Kidney (tissue), 14 donors: ENCODE results near the gene KIAA1328. TPM values are rescaled to one million over a fixed set of nuclear protein-coding genes. Genes with fewer than 3 reads are reported as not detected.
"Not testable (repeated sequence)": the region's sequence is repeated elsewhere in the genome, so short reads cannot be mapped to it uniquely, and the experiment has no call there.

Experiments used
- DNase-seq, 5 donors: peaks; one replicate each; pipeline ENCODE4 v3.0.0-alpha.2; 2013 to 2020
- FAIRE-seq: peaks from 2 replicates; lab custom pipeline; 2012; peaks lifted over from hg19 to GRCh38; lab: Jason Lieb, UNC
- H3K27ac ChIP-seq, 2 donors: one replicate each; pipeline ENCODE4 v1.7.0; 2013; ENCODE audit warnings: low read depth in 2 of 2, low read length in 2 of 2, inconsistent platforms in 1 of 2
- H3K27me3 ChIP-seq: one replicate; pipeline ENCODE4 v1.7.1; 2013; ENCODE audit warnings: low read length, inconsistent platforms; ENCODE audit not compliant: control insufficient read depth, insufficient read depth
- H3K36me3 ChIP-seq, 3 donors: one replicate each; pipeline versions ENCODE4 v1.7.0 to v1.7.1; 2013; ENCODE audit warnings: low read length in 3 of 3, control low read depth in 1 of 3, inconsistent platforms in 1 of 3; ENCODE audit not compliant: insufficient read depth in 3 of 3, control insufficient read depth in 2 of 3
- H3K4me1 ChIP-seq, 3 donors: one replicate each; pipeline versions ENCODE4 v1.7.0 to v1.7.1; 2013; ENCODE audit warnings: low read length in 3 of 3, inconsistent platforms in 1 of 3, low read depth in 1 of 3; ENCODE audit not compliant: control insufficient read depth in 2 of 3, insufficient read depth in 2 of 3
- H3K4me3 ChIP-seq, 3 donors: one replicate each; pipeline versions ENCODE4 v1.7.0 to v1.8.1; 2013; ENCODE audit warnings: low read length in 3 of 3, control low read depth in 1 of 3, inconsistent platforms in 1 of 3
- H3K9ac ChIP-seq, 3 donors: one replicate each; pipeline versions ENCODE4 v1.7.0 to v1.7.1; 2013; ENCODE audit warnings: low read length in 3 of 3, control low read depth in 1 of 3, inconsistent platforms in 1 of 3
- H3K9me3 ChIP-seq, 3 donors: one replicate each; pipeline versions ENCODE4 v1.7.0 to v1.7.1; 2013; ENCODE audit warnings: low read length in 3 of 3, control low read depth in 1 of 3, inconsistent platforms in 1 of 3; ENCODE audit not compliant: control insufficient read depth in 2 of 3, insufficient read depth in 1 of 3
- intact Hi-C: fragments of 100-400 bp; cut with DNase I; formaldehyde crosslinking; loops from one replicate; pipeline ENCODE4 v1.11.1; 2022
- polyA plus RNA-seq: library from polyadenylated mRNA; stranded (reverse); fragments of 350-450 nt; fragmentation: Illumina TruSeq; extraction: RNeasy Lipid Tissue Mini Kit (QIAGEN cat#74804); gene quantifications from one replicate; pipeline ENCODE4 v1.2.3, GENCODE V29; 2014; ENCODE audit warnings: low read depth, low replicate concordance; ENCODE audit not compliant: insufficient read depth
- total RNA-seq: library from RNA; stranded (reverse); fragmentation: NEBNext Ultra II Directional; extraction: Animal tissue kit (Norgen Biotek cat#: 25700); gene quantifications from one replicate; pipeline ENCODE4 v1.2.1, GENCODE V29; 2021
- TF ChIP-seq, protein P1 (sequence below): IDR thresholded peaks from 3 replicates; pipeline ENCODE4 v1.5.1; 2012; ENCODE audit warnings: mild to moderate bottlenecking, moderate library complexity, borderline replicate concordance; ENCODE audit not compliant: insufficient read depth; ENCODE audit errors: extremely low read depth
- donor health status: control.
- donor health status: control.
- donor health status: control.
- donor health status: control.
- donor health status: control.
- donor health status: DM: yes; HTN: yes; CAD: no.
- donor health status: Normal renal cell carcinoma (clear cell type).

The KIAA1328 gene
- total and polyA plus RNA-seq, 2 donors from 2014 or later, result 2.7 to 11.6 TPM

DNA sequence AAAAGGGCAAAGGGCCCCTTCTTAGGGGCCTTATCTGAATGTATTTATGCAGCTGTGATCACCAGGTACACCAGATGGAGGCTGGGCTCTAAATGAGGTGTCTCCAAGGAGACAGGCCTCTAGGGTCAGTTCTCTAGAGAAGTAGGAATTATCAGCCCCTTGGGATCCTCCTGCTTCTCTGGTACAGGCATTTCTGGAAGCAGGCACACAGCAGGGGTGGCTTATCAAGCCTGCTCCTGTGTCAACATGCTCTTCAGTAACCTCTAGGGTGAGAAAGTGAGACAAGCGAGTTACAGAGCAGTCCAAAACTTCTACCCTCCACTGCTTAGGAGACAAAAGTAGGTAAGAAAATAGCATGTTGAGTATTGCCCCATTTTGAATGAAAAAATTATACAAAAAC lies 13.9 kb upstream of the KIAA1328 start:
- no peaks in the 10 kb centered on the region for H3K4me1 ChIP-seq
- intact Hi-C loops, result no loop called here
- no peak for FAIRE-seq

DNA sequence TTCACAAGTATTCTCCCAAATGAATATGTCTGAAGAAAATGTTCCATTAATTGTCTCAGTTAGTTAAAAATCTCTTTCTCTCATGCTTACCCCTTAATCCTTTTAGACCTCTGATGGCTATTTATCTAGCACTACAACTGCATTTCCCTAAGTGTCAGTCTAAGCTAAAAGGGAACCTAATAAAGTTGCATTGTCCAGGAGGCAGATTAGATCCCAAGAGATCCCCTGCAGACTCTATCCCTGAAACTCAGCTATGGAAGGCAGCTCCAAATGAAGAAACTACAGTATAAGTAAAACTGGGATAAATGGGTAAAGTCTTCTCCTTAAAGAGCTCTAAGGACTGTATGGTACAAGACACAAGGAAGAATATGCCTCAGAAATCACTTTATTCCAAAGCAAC lies 12.8 kb upstream of the KIAA1328 start:
- H3K9ac ChIP-seq, H3K27ac ChIP-seq, H3K9me3 ChIP-seq, H3K4me3 ChIP-seq, H3K4me1 ChIP-seq, FAIRE-seq, DNase-seq, intact Hi-C loops, H3K27me3 ChIP-seq: not testable (repeated sequence)
- H3K36me3 ChIP-seq, result peaks cover 0 to 13% (median 2%) of the 10 kb centered on the region in 3 donors

More for the DNA sequence above, 13.9 kb upstream of the KIAA1328 start:
- Histone ChIP-seq H3K36me3 (peaks cover 0 to 13% (median 2%) of the 10 kb centered on the region in 3 donors), H3K4me3 (no peak overlapping the region), H3K9ac (no peak overlapping the region), H3K27me3 (no peaks in the 10 kb centered on the region), H3K9me3 (no peaks in the 10 kb centered on the region), H3K27ac (no peak overlapping the region)
- DNase-seq, result no peak
- TF ChIP-seq, protein P1, sequence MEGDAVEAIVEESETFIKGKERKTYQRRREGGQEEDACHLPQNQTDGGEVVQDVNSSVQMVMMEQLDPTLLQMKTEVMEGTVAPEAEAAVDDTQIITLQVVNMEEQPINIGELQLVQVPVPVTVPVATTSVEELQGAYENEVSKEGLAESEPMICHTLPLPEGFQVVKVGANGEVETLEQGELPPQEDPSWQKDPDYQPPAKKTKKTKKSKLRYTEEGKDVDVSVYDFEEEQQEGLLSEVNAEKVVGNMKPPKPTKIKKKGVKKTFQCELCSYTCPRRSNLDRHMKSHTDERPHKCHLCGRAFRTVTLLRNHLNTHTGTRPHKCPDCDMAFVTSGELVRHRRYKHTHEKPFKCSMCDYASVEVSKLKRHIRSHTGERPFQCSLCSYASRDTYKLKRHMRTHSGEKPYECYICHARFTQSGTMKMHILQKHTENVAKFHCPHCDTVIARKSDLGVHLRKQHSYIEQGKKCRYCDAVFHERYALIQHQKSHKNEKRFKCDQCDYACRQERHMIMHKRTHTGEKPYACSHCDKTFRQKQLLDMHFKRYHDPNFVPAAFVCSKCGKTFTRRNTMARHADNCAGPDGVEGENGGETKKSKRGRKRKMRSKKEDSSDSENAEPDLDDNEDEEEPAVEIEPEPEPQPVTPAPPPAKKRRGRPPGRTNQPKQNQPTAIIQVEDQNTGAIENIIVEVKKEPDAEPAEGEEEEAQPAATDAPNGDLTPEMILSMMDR, result no peak

DNA sequence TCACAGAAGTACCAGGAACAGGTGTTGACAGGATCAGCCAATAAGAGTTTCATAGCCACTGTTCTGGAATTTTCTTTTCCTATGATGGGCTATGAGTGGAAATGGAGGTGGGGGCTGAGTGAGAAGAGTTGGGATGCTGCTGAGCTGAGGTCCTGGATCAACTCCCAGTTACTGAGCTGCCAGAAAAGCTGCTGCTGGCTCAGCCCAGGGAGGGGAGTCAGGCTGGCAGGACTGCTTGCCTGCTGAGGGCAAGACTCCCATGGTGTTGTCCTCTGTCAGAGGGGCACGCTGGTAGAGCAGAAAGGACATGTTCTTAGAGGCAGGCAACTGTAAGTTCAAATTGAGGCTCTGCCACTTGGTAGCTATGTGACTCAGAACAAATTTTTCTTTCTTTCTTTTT lies 11.9 kb upstream of the KIAA1328 start:
- Histone ChIP-seq H3K9me3 (no peaks in the 10 kb centered on the region), H3K4me1 (no peaks in the 10 kb centered on the region), H3K27ac (no peak overlapping the region), H3K9ac (no peak overlapping the region), H3K36me3 (peaks cover 0 to 13% (median 2%) of the 10 kb centered on the region in 3 donors), H3K4me3 (no peak overlapping the region), H3K27me3 (no peaks in the 10 kb centered on the region)
- DNase-seq (no peak), FAIRE-seq (no peak)
- TF ChIP-seq, protein P1, result no peak
- intact Hi-C loops, result no loop called here

DNA sequence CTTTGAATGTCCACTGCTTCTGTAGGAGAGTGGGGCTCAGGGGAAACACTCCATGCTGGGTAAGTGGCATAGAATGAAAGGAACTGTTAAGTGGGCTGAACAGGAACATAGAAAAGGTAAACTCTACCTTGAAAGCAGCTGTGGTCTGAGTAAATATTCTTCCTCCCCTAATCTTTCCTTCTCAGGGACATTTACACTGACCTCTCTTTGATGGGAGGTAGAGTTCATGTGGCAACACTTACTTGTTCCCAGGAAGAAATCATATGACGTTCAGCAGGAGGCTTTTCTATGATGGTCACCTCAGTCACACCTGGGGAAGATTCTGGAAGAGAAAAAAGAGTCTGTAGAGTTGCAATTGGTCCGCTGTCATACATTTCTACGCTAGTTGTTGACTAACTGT lies 10.3 kb upstream of the KIAA1328 start:
- H3K36me3 ChIP-seq, result peaks cover 0 to 13% (median 2%) of the 10 kb centered on the region in 3 donors
- H3K9me3 ChIP-seq, result no peaks in the 10 kb centered on the region
- FAIRE-seq (no peak), DNase-seq (no peak)
- intact Hi-C loops, result no loop called here
- no peak overlapping the region for H3K9ac ChIP-seq
- no peak overlapping the region for H3K27ac ChIP-seq
- H3K27me3 ChIP-seq, result no peaks in the 10 kb centered on the region
- no peak overlapping the region for H3K4me3 ChIP-seq
- TF ChIP-seq, protein P1, result no peak
- no peaks in the 10 kb centered on the region for H3K4me1 ChIP-seq
